SH-SY5Y (cell line): ENCODE data around the gene STMND1.

Source experiments
- GATA2 ChIP-seq: IDR thresholded peaks from 2 replicates; pipeline ENCODE4 v1.6.1; 2011; ENCODE audit warnings: mild to moderate bottlenecking, low read depth, low read length
- GATA3 ChIP-seq: IDR thresholded peaks from 2 replicates; pipeline ENCODE4 v1.6.1; 2011; ENCODE audit warnings: low read depth, mild to moderate bottlenecking, low read length, moderate library complexity

The STMND1 gene

DNA sequence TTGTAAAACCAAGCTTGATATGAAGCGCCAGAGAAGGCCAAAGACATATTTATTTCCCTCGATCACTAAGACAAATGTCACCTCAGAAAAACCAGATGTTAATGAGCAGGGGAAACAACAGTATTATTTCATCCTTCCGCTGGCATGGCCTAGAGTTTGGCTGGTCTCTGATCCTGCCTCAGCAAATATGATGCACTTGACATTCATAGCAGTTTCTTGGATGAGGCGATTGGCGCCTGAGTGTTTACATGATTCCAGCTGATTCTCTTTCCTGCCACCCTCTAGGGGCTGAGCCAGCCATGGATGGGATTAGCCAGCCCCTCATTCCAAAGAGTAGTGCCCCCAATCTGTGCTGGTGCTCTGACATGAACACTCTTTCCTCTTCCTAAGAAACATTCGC, 67.9 kb downstream of the STMND1 start:
- no peak for TF ChIP-seq GATA2
- no peak for TF ChIP-seq GATA3

GRCh38 chr6:17172836-17173470, 71.1 kb downstream of the STMND1 start:
- no peak for TF ChIP-seq GATA2
- no peak for TF ChIP-seq GATA3

DNA sequence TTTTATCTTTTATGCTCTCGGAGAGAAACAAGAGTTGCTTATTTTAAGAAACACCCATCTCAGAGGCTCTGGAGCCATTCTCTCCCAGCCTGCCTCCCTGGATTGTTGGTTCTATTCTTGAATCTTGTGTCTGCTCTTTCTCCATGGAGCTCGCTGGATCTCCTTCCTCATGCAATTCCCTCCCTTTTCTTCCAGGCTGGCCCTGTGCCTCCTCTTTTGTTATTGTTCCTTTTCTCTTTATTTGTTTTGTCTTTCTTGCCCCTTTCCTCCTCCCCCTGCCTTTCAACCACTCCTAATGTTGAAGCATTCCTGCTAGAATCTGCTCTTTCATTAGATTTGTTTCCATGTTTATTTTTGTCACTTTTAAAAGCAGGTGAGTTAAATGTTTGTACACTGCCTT, 76.5 kb downstream of the STMND1 start:
- TF ChIP-seq GATA2 (no peak), GATA3 (no peak)

DNA sequence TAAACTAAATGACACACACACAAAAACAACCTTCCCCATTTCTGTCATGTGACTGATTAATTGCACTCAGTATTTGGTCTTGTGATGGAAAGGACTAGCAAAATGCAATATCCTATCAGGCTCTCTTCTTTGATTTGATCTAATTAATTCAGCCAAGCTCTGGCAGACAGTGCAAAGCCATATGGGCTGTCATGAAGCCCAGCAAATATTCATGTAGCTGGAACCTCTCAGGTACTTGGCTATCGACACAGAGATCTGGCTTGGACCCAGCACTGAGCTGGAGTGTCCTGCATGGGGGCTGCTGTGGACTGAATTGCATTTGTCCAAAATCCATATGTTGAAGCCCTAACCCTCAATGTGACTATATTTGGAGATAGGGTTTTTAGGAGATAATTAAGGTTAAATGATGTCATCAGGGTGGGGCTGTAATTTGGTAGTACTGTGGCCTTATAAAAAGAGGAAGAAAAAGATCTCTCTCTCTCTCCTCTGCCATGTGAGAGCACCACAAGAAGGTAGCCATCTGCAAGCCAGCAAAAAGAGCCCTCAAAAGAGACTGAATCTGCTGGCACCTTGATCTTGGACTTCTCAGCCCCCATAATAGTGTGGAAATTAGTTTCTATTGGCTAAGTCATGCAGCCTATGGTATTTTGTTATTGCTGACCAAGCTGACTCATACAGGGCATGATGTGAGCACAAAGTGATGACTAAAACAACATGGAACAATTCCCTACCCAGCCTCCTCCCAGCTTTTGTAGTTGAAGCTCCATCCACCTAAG, 77.1 kb downstream of the STMND1 start:
- TF ChIP-seq GATA3 (peak; percentile 63), GATA2 (peak; percentile 80)

- no peak for TF ChIP-seq GATA2
- TF ChIP-seq GATA3: no peak
Observed at GRCh38 chr6:17179530-17180073, 77.8 kb downstream of the STMND1 start.
